Loucy (cell line): Measurements from ENCODE around the gene JADE2.

Source experiments
- H2AFZ ChIP-seq: fragments of 200-600 bp; sonication (generic); 2 replicates; pipeline ENCODE4 v1.6.0; 2016; ENCODE audit warnings: antibody characterized with exemption, mild to moderate bottlenecking, low read length, moderate library complexity
- H3F3A ChIP-seq: fragments of 200-600 bp; 2 replicates; pipeline ENCODE4 v1.6.0; 2016; ENCODE audit warnings: antibody characterized with exemption, low read depth, mild to moderate bottlenecking
- H3K27me3 ChIP-seq: fragments of 200-600 bp; sonication (generic); 2 replicates; pipeline ENCODE4 v1.6.1; 2014; ENCODE audit warnings: low read length, mild to moderate bottlenecking; ENCODE audit not compliant: insufficient read depth, poor library complexity, severe bottlenecking
- H3K36me3 ChIP-seq: fragments of 200-600 bp; sonication (generic); 2 replicates; pipeline ENCODE4 v1.6.1; 2016; ENCODE audit warnings: low read length; ENCODE audit not compliant: insufficient read depth
- H3K4me1 ChIP-seq: fragments of 200-600 bp; sonication (generic); 2 replicates; pipeline ENCODE4 v1.5.1; 2014; ENCODE audit warnings: low read length, mild to moderate bottlenecking; ENCODE audit not compliant: insufficient read depth, poor library complexity, severe bottlenecking
- H3K4me2 ChIP-seq: fragments of 200-600 bp; sonication (generic); 2 replicates; pipeline ENCODE4 v1.6.0; 2014; ENCODE audit warnings: antibody characterized with exemption, low read length, low read depth, mild to moderate bottlenecking; ENCODE audit not compliant: poor library complexity, severe bottlenecking
- H3K4me3 ChIP-seq: fragments of 200-600 bp; sonication (generic); 2 replicates; pipeline ENCODE4 v1.5.1; 2014; ENCODE audit warnings: low read length, mild to moderate bottlenecking, mixed read lengths; ENCODE audit not compliant: poor library complexity, severe bottlenecking
- H3K79me2 ChIP-seq: fragments of 200-600 bp; sonication (generic); 2 replicates; pipeline ENCODE4 v1.6.1; 2014; ENCODE audit warnings: low read length; ENCODE audit not compliant: insufficient read depth
- H3K9ac ChIP-seq: fragments of 200-600 bp; sonication (generic); 2 replicates; pipeline ENCODE4 v1.6.0; 2014; ENCODE audit warnings: mild to moderate bottlenecking, low read depth, low read length, moderate library complexity; ENCODE audit not compliant: poor library complexity, severe bottlenecking
- H3K9me2 ChIP-seq: fragments of 200-600 bp; sonication (generic); replicated peaks from 2 replicates; pipeline ENCODE4 v1.6.1; 2016; ENCODE audit warnings: low read depth, low read length, mixed read lengths
- H3K9me3 ChIP-seq: fragments of 200-600 bp; sonication (generic); 2 replicates; pipeline ENCODE4 v1.6.1; 2014; ENCODE audit warnings: mild to moderate bottlenecking, antibody characterized with exemption, low read length, low read depth; ENCODE audit not compliant: insufficient read depth
- H4K20me1 ChIP-seq: fragments of 200-600 bp; sonication (generic); 2 replicates; pipeline ENCODE4 v1.6.0; 2014; ENCODE audit warnings: antibody characterized with exemption, low read length, mild to moderate bottlenecking; ENCODE audit not compliant: insufficient read depth, poor library complexity, severe bottlenecking
- EZH2phosphoT487 ChIP-seq: fragments of 200-600 bp; IDR thresholded peaks from 2 replicates; pipeline ENCODE4 v1.6.1; 2018; ENCODE audit warnings: antibody characterized with exemption, mild to moderate bottlenecking, moderate library complexity, borderline replicate concordance
- TF ChIP-seq, protein P1 (sequence below): fragments of 200-600 bp; sonication (generic); conservative IDR thresholded peaks from 2 replicates; pipeline ENCODE4 v1.5.1; 2014; ENCODE audit warnings: mild to moderate bottlenecking, antibody characterized with exemption, low read length

Gene JADE2

DNA sequence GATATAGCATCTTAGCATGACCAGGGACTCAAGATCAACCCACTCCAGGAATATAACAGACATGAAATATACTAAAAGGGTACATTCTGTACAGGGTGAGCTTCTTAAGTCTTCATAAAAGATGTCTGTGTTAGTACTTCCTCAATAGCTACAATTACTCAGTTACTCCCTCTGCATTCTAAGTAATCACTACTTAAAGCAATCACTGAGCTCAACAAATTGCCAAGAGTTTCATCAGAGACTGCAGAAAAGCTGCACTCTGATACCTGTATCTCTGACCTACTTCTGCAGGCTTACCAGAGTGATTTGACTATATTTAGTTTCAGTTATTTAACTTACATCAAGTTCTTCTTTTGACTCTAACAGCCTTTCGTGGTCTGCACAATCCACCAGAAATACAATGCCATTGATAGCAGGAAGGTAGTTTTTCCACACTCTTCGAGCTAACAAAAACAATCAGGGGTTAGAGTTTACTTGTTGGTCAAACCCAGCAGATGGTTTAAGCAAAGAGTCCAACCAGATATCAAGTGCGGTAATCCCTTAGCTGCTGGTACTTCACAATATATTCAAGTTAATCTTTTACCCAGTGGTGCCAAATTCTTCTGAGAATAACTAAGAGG is 83.9 kb downstream of the JADE2 start:
- no peak overlapping the region for H2AFZ ChIP-seq
- TF ChIP-seq EZH2phosphoT487 = no peak
- TF ChIP-seq, protein P1, sequence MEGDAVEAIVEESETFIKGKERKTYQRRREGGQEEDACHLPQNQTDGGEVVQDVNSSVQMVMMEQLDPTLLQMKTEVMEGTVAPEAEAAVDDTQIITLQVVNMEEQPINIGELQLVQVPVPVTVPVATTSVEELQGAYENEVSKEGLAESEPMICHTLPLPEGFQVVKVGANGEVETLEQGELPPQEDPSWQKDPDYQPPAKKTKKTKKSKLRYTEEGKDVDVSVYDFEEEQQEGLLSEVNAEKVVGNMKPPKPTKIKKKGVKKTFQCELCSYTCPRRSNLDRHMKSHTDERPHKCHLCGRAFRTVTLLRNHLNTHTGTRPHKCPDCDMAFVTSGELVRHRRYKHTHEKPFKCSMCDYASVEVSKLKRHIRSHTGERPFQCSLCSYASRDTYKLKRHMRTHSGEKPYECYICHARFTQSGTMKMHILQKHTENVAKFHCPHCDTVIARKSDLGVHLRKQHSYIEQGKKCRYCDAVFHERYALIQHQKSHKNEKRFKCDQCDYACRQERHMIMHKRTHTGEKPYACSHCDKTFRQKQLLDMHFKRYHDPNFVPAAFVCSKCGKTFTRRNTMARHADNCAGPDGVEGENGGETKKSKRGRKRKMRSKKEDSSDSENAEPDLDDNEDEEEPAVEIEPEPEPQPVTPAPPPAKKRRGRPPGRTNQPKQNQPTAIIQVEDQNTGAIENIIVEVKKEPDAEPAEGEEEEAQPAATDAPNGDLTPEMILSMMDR = no peak
- H3K4me3 ChIP-seq = no peak overlapping the region
- H3K36me3 ChIP-seq = peaks cover 41% of the 10 kb centered on the region; the same call in 1 of the 2 replicates
- H3F3A ChIP-seq = no peaks in the 10 kb centered on the region
- H3K4me2 ChIP-seq = no peak overlapping the region
- no peaks in the 10 kb centered on the region for H3K27me3 ChIP-seq
- H3K4me1 ChIP-seq = no peaks in the 10 kb centered on the region
- no peaks in the 10 kb centered on the region for H3K9me3 ChIP-seq
- no peak overlapping the region for H3K9ac ChIP-seq
- no peaks in the 10 kb centered on the region for H3K79me2 ChIP-seq
- no peaks in the 10 kb centered on the region for H3K9me2 ChIP-seq
- H4K20me1 ChIP-seq = no peaks in the 10 kb centered on the region

DNA sequence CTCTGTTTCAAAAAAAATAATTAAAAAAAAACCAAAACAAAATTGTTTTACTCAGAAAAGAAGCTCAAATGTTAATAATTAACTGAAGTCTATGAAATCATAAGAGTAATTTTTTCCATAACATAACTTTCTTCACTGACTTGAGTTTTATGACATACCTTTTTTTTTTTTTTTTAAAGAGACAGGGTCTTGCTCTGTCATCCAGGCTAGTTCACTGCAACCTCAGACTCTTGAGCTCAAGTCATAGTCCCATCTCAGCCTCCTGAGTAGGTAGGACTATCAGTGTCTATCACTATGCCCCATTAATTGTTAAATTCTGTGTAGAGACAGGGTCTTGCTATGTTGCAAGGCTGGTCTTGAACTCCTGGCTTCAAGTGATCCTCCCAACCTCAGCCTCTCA is 85.3 kb downstream of the JADE2 start:
- H3K79me2 ChIP-seq = no peaks in the 10 kb centered on the region
- H3K9me3 ChIP-seq = no peaks in the 10 kb centered on the region
- no peak overlapping the region for H2AFZ ChIP-seq
- H3K36me3 ChIP-seq = peaks cover 37% of the 10 kb centered on the region; the same call in 1 of the 2 replicates
- H3K9ac ChIP-seq = no peak overlapping the region
- no peaks in the 10 kb centered on the region for H3F3A ChIP-seq
- no peaks in the 10 kb centered on the region for H3K27me3 ChIP-seq
- no peak overlapping the region for H3K4me3 ChIP-seq
- TF ChIP-seq, protein P1 = no peak
- no peak for TF ChIP-seq EZH2phosphoT487
- no peaks in the 10 kb centered on the region for H3K4me1 ChIP-seq
- H4K20me1 ChIP-seq = no peaks in the 10 kb centered on the region
- no peak overlapping the region for H3K4me2 ChIP-seq
- H3K9me2 ChIP-seq = no peaks in the 10 kb centered on the region

DNA sequence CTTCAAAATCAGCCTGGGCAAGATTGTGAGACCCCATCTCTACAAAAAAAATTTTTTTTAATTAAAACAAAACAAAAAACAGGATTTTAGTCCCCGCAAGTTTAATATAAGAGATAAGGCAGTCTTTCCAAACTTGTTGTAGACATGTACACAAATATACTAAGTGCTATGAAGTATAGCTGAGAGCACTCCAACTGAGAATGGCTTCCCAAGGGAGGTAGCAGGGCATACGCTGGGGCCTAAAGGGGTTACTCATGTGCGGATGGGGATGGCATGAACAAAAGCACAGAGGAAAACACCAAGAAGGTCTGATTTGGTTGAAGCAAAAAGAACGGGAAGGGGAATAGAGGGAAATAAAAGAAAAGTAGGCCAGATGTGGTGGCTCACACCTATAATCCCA is 86.0 kb downstream of the JADE2 start:
- Histone ChIP-seq H3K9me2 (no peaks in the 10 kb centered on the region), H3K4me3 (no peak overlapping the region), H3F3A (no peaks in the 10 kb centered on the region), H2AFZ (no peak overlapping the region), H3K79me2 (no peaks in the 10 kb centered on the region), H3K9me3 (no peaks in the 10 kb centered on the region), H3K27me3 (no peaks in the 10 kb centered on the region), H3K36me3 (peaks cover 29% of the 10 kb centered on the region; the same call in 1 of the 2 replicates), H3K4me1 (no peaks in the 10 kb centered on the region), H4K20me1 (no peaks in the 10 kb centered on the region), H3K4me2 (no peak overlapping the region), H3K9ac (no peak overlapping the region)
- no peak for TF ChIP-seq EZH2phosphoT487
- TF ChIP-seq, protein P1 = no peak
